Activated CD8-positive, alpha-beta memory T cell treated with anti-CD3 and anti-CD28 coated beads, Interleukin-2, amount 50 U/mL, for 24 hours (primary cell): ENCODE measurements around the gene PLCG1.
"Not testable (repeated sequence)": the region's sequence is repeated elsewhere in the genome, so short reads cannot be mapped to it uniquely, and the experiment has no call there.

Experiments
- DNase-seq: peaks from one replicate; pipeline ENCODE4 v3.0.0-alpha.2; 2020; ENCODE audit errors: extremely low read depth

PLCG1 gene

DNA sequence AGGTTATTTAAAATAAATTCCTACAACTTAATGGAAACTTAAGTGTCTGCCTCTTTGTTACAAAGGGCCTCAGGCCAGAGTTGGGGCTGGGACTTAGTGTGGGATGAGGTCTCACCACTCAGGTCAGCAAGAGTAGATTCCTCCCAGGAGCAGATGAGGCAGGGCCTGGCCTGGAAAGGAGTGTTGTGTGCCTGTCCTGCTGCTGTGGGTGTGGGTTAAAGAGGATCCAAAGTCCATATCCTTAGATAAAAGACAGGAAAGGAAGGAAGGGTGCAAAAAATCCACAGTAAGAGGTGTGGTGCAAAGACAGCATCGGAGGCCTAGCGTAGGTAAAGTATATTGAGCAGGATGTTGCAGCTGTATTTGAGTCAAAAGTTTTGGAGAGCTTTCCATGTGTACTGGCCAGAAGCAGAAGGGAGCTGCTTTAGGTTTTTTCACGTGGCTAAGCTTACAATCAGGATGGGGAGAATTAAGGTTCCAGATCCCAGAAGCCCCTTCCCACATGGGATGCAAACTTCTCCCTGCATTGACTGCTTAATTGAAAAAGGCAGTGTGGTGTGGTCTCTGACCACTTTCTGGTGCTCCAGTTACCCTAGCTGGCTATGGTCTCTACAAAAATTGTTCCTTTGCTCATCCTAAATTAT is 12.8 kb upstream of the PLCG1 start:
- no peak for DNase-seq

- no peak for DNase-seq
Measured at GRCh38 chr20:41125530-41126457, 11.5 kb upstream of the PLCG1 start.

- no peak for DNase-seq
Measured at GRCh38 chr20:41126719-41127118, 10.6 kb upstream of the PLCG1 start.

DNA sequence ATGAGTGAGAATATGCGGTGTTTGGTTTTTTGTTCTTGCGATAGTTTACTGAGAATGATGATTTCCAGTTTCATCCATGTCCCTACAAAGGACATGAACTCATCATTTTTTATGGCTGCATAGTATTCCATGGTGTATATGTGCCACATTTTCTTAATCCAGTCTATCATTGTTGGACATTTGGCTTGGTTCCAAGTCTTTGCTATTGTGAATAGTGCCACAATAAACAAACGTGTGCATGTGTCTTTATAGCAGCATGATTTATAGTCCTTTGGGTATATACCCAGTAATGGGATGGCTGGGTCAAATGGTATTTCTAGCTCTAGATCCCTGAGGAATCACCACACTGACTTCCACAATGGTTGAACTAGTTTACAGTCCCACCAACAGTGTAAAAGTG is 9.0 kb upstream of the PLCG1 start:
- DNase-seq, result not testable (repeated sequence)

GRCh38 chr20:41131594-41132387 is 5.6 kb upstream of the PLCG1 start:
- DNase-seq, result no peak

- DNase-seq, result not testable (repeated sequence)
Measured at GRCh38 chr20:41132388-41132775, 5.0 kb upstream of the PLCG1 start.

- no peak for DNase-seq
Measured at GRCh38 chr20:41133709-41134361, 3.5 kb upstream of the PLCG1 start.

DNA sequence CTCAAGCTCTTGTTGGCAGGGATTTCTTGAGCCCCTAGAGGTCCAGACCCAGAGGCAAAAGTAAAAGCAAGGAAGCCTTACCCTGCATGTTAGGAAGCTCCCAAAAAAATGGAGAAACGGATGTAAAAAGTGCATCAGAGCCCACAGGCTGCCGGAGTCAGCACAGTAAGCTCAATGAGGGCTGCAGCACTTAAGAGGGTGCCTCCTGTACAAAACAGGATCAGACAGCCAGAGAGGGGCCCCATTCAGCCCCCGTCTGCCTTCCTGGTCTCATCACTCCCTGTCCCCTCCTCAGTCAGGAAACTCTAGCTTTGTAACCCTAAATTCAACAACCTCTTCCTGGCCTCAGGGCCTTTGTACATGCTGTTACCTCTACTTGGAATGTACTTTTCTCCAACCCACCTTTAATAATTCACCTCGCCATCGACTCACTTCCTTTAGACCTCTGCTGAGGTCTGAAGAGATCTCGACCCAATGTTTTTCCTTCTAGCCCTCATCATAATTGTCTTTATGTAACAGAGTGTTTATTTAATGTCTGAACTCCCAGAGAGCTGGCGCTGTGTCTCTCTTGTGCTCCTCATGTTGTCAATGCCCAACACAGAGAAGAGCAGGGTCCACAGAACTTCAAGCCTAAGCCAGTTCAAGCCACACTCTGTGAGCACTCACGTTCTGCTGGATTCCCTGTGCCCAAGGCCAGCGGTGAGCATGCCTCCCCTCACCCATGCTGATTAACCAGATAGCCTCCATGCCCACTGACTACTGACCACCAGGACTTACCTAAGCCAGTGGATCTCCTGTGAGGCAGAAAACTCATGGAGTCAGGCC is 2.8 kb upstream of the PLCG1 start:
- no peak for DNase-seq

GRCh38 chr20:41135187-41135887 is 2.0 kb upstream of the PLCG1 start:
- DNase-seq, result no peak

- DNase-seq, result no peak
Measured at GRCh38 chr20:41135888-41136679, 1.3 kb upstream of the PLCG1 start.

- no peak for DNase-seq
Measured at GRCh38 chr20:41137614-41138474, 501 bp downstream of the PLCG1 start.

DNA sequence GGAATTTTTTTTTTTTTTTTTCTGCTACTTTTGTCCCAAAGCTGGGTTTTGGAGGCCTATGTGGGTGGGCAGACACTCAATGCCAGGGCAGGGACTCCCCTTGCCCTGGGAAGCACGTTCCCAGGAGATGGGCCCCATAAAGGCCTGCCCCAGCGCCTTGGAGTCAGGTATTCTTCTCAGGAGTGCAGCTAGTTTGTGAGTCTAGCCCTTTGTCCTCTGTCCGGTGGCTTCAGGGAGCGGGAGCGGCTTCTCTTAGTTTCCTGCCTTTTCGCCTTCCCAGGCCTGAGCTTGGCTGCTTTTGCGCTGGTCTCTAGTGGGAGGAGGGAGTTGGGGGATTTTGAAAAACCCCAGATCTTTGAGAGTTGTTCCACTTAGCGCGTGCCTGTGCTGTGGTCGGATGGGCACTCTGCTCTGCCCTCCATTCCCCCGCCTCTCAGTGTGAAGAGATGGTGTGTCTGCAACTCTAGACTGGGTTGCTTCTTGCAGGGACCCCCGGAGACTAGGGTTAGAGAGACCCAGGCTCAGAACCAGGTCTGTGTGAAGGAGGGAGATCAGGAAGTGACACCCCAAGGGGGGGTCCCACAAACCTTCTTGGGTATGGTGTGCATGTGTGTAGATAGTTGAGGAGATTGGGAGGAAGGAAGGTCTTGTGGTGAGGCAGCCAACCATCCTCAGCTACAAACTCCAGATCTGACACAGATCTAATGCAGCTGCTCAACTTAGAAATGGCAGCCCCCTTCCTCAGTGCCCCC is 1.3 kb downstream of the PLCG1 start:
- no peak for DNase-seq

- DNase-seq, result no peak
Measured at GRCh38 chr20:41139227-41140093, 2.1 kb downstream of the PLCG1 start.

- DNase-seq, result no peak
Measured at GRCh38 chr20:41140226-41141133, 3.1 kb downstream of the PLCG1 start.

DNA sequence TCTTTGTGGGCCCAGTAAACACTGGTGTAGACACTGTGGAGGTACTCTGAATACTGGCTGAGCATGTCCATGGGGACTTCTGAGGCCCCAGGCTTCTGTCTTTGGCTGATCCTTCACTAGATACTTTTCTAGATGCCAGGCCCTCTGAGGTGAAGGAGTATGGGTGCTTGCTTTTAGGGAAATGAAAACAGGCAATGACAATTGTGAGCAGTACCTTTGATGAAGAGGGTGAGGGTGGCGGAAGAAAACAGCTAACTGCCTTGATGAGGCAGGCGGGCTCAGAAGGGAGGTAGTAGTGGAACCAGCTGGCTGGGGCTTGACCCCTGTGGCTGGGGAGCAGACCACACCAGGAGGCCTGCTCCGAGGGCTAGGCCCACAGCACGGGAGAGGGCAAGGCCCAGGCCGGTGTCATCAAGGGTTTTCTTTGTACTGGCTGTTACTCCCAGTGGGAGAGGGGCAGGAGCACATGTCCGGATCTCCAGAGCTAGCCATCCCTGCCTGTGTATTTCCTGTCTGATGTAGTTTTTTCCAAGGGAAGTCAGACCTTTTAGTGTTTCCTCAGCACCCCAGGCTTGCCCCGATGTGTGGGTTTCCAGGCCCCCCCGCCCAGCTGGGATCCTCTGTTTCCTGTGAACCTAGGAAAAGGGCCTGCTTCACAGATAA is 3.9 kb downstream of the PLCG1 start:
- no peak for DNase-seq
